NCI-H1930 (cell line): Measurements from ENCODE around the gene STPG4.

Experiments used
- DNase-seq, 2 experiments: peaks; one replicate each; lab custom pipeline; 2025; lab: John Stamatoyannopoulos, UW

The STPG4 gene

GRCh38 chr2:47070920-47071824 lies 83.9 kb downstream of the STPG4 start:
- DNase-seq: no peak

- no peak for DNase-seq
Measured at GRCh38 chr2:47070155-47070919, 84.8 kb downstream of the STPG4 start.

GRCh38 chr2:47069628-47070154 lies 85.4 kb downstream of the STPG4 start:
- DNase-seq: no peak

- DNase-seq: no peak
Measured at GRCh38 chr2:47068981-47069627, 86.0 kb downstream of the STPG4 start.

GRCh38 chr2:47067788-47068407 lies 87.2 kb downstream of the STPG4 start:
- DNase-seq: no peak

- DNase-seq: no peak
Measured at GRCh38 chr2:47065771-47066380, 89.2 kb downstream of the STPG4 start.

GRCh38 chr2:47065343-47065742 lies 89.8 kb downstream of the STPG4 start:
- DNase-seq: no peak

GRCh38 chr2:47064106-47064505 lies 91.0 kb downstream of the STPG4 start:
- DNase-seq: no peak

- DNase-seq: no peak
Measured at GRCh38 chr2:47063538-47063930, 91.6 kb downstream of the STPG4 start.

GRCh38 chr2:47062681-47063537 lies 92.2 kb downstream of the STPG4 start:
- DNase-seq: no peak

GRCh38 chr2:47061944-47062678 lies 93.0 kb downstream of the STPG4 start:
- no peak for DNase-seq

- DNase-seq: no peak
Measured at GRCh38 chr2:47060652-47061170, 94.4 kb downstream of the STPG4 start.

- DNase-seq: no peak
Measured at GRCh38 chr2:47058003-47058931, 96.8 kb downstream of the STPG4 start.

GRCh38 chr2:47057687-47058002 lies 97.5 kb downstream of the STPG4 start:
- DNase-seq: no peak

GRCh38 chr2:47056868-47057686 lies 98.0 kb downstream of the STPG4 start:
- no peak for DNase-seq

GRCh38 chr2:47056374-47056773 lies 98.7 kb downstream of the STPG4 start:
- DNase-seq: no peak

- DNase-seq: no peak
Measured at GRCh38 chr2:47054868-47055267, 100.2 kb downstream of the STPG4 start.
